GM12878 (cell line): Measurements from ENCODE around the gene CCDC78. TPM values are rescaled to one million over a fixed set of nuclear protein-coding genes. Genes with fewer than 3 reads are reported as not detected.

ENCODE experiments used
- ATAC-seq: fragments of 200-7000 bp; cut with Tn5 transposase; 3 replicates; pipeline ENCODE4 v1.9.1; 2020; ENCODE audit warnings: mild to moderate bottlenecking, moderate library complexity
- BruUV-seq: library from RNA; stranded (reverse); fragments of 400-500 nt; replicated peaks from 2 replicates; lab custom pipeline; 2021; lab: Mats Ljungman, UMichigan
- CTCF ChIA-PET: fragments of 300-600 bp; sonication (Branson Sonifier 250); formaldehyde crosslinking; extraction: SDS; loops from one replicate; lab custom pipeline; 2021; ENCODE audit warnings: inconsistent platforms; lab: Yijun Ruan, JAX
- POLR2A ChIA-PET: fragments of 350-600 bp; formaldehyde crosslinking; extraction: SDS; loops from one replicate; lab custom pipeline; 2021; ENCODE audit warnings: inconsistent platforms; lab: Charles Lee
- RAD21 ChIA-PET: fragments of 300-600 bp; sonication (Branson Sonifier 250); formaldehyde crosslinking; loops from one replicate; lab custom pipeline; 2023; ENCODE audit warnings: antibody characterized with exemption; ENCODE audit not compliant: unreplicated experiment; lab: Charles Lee
- SMC1A ChIA-PET: fragments of 300-600 bp; sonication (Branson Sonifier 250); formaldehyde crosslinking; loops from one replicate; lab custom pipeline; 2023; ENCODE audit not compliant: unreplicated experiment, uncharacterized antibody; lab: Charles Lee
- DNase-seq: peaks from one replicate; pipeline ENCODE4 v3.0.0-alpha.2; 2011; ENCODE audit warnings: low read depth, low spot score
- FAIRE-seq: peaks from 3 replicates; lab custom pipeline; 2011; peaks lifted over from hg19 to GRCh38; lab: Jason Lieb, UNC
- H2AFZ ChIP-seq: 2 replicates; pipeline ENCODE4 v1.6.0; 2011; ENCODE audit warnings: low read depth, low read length, control low read depth; ENCODE audit not compliant: control insufficient read depth
- H3K27ac ChIP-seq: 2 replicates; pipeline ENCODE4 v1.5.1; 2011; ENCODE audit warnings: control low read depth; ENCODE audit not compliant: control insufficient read depth, insufficient read depth
- H3K27me3 ChIP-seq, 2 experiments: replicated peaks in 1 of 2; 2 replicates each; pipeline versions ENCODE4 v1.6.0 to v1.6.1; 2011; ENCODE audit warnings: low read length in 1 of 2; ENCODE audit not compliant: control insufficient read depth in 2 of 2, insufficient read depth in 2 of 2
- H3K36me3 ChIP-seq, 2 experiments: 2 replicates each; pipeline ENCODE4 v1.5.1; 2011; ENCODE audit warnings: low read length in 1 of 2; ENCODE audit not compliant: control insufficient read depth in 2 of 2, insufficient read depth in 2 of 2
- H3K4me1 ChIP-seq: 2 replicates; pipeline ENCODE4 v1.6.1; 2011; ENCODE audit warnings: mild to moderate bottlenecking, low read length, moderate library complexity, mixed read lengths; ENCODE audit not compliant: control insufficient read depth, insufficient read depth
- H3K4me2 ChIP-seq: 2 replicates; pipeline ENCODE4 v1.6.0; 2011; ENCODE audit warnings: control low read depth; ENCODE audit not compliant: control insufficient read depth, insufficient read depth
- H3K4me3 ChIP-seq: fragments of 200-600 bp; sonication (generic); 2 replicates; pipeline ENCODE4 v1.5.1; 2016
- H3K79me2 ChIP-seq: 2 replicates; pipeline ENCODE4 v1.6.0; 2011; ENCODE audit warnings: low read length; ENCODE audit not compliant: control insufficient read depth, insufficient read depth
- H3K9ac ChIP-seq: 2 replicates; pipeline ENCODE4 v1.8.0; 2011; ENCODE audit warnings: low read length, control low read depth, mixed read lengths; ENCODE audit not compliant: control insufficient read depth, insufficient read depth
- H3K9me3 ChIP-seq: replicated peaks from 3 replicates; pipeline ENCODE4 v1.5.1; 2011; ENCODE audit warnings: mild to moderate bottlenecking, low read length; ENCODE audit not compliant: control insufficient read depth, insufficient read depth
- H4K20me1 ChIP-seq: 2 replicates; pipeline ENCODE4 v1.6.0; 2011; ENCODE audit not compliant: control insufficient read depth, insufficient read depth
- ETV6 ChIP-seq, 2 experiments: fragments of 450-650 bp in 1 of 2; IDR thresholded peaks in 1 of 2; conservative IDR thresholded peaks in 1 of 2; 2 replicates each; pipeline ENCODE4 v1.6.1; 2014; ENCODE audit warnings: antibody characterized with exemption in 1 of 2, borderline replicate concordance in 1 of 2, low read depth in 1 of 2, mild to moderate bottlenecking in 1 of 2, moderate library complexity in 1 of 2
- IKZF1 ChIP-seq: fragments of 450-650 bp; conservative IDR thresholded peaks from 2 replicates; pipeline ENCODE4 v1.6.1; 2017; ENCODE audit warnings: antibody characterized with exemption, mild to moderate bottlenecking
- MYB ChIP-seq: fragments of 150-350 bp; IDR thresholded peaks from 2 replicates; pipeline ENCODE4 v1.6.1; 2014; ENCODE audit warnings: mild to moderate bottlenecking, low read depth, low read length, borderline replicate concordance
- NR2C1 ChIP-seq: fragments of 450-650 bp; IDR thresholded peaks from 2 replicates; pipeline ENCODE4 v1.6.1; 2017; ENCODE audit warnings: antibody characterized with exemption, mild to moderate bottlenecking, moderate library complexity
- STAT3 ChIP-seq: IDR thresholded peaks from 2 replicates; pipeline ENCODE4 v1.6.1; 2011; ENCODE audit warnings: low read depth, low read length, improper control_type of control experiment
- ZNF217 ChIP-seq: fragments of 450-650 bp; IDR thresholded peaks from 2 replicates; pipeline ENCODE4 v1.6.1; 2017; ENCODE audit warnings: antibody characterized with exemption, mild to moderate bottlenecking
- WGBS: methylation state at CpG from one replicate; pipeline ENCODE4 v1.1.6; 2016; ENCODE audit warnings: low lambda C conversion rate; ENCODE audit not compliant: insufficient replicate concordance, insufficient coverage; ENCODE audit errors: missing lambda C conversion rate; 5-methylcytosine and 5-hydroxymethylcytosine counted together
- in situ Hi-C: fragments of 300-500 bp; cut with MboI; formaldehyde crosslinking; loops from 9 replicates; pipeline ENCODE4 v1.14.3; 2018; ENCODE audit warnings: mixed read lengths
- intact Hi-C: fragments of 100-400 bp; cut with micrococcal nuclease; formaldehyde crosslinking; loops from one replicate; pipeline ENCODE4 v1.14.2; 2022; ENCODE audit not compliant: unreplicated experiment
- polyA plus RNA-seq, 11 experiments: library from polyadenylated mRNA; depleted of rRNA in 4 of 11; unstranded in 6 of 11; stranded (reverse) in 5 of 11; fragments of >200 nt; fragmentation: Nextera tagmentation in 4 of 11; fragmentation: Illumina TruSeq in 1 of 11; extraction: Ambion mirVana in 4 of 11; extraction: Trizol in 1 of 11; gene quantifications; 1 replicate in 1 of 11; 2 replicates in 10 of 11; pipeline versions ENCODE4 v1.2.1 to v1.2.3, GENCODE V29; 2011 to 2016; ENCODE audit warnings: inconsistent platforms in 2 of 11, missing spikeins in 2 of 11, low read depth in 1 of 11
- total RNA-seq, 4 experiments: library from RNA; depleted of rRNA in 3 of 4; stranded (reverse); fragments of >200 nt in 3 of 4; fragmentation: Illumina TruSeq in 1 of 4; extraction: Trizol in 1 of 4; gene quantifications; 2 replicates each; pipeline versions ENCODE4 v1.2.1 to v1.2.3, GENCODE V29; 2013 to 2021
- TF ChIP-seq, protein P1 (sequence below): IDR thresholded peaks from 2 replicates; pipeline ENCODE4 v1.6.1; 2011; ENCODE audit warnings: borderline replicate concordance, low read depth, mild to moderate bottlenecking, moderate library complexity, mixed read lengths, low read length; ENCODE audit not compliant: insufficient read depth; ENCODE audit errors: extremely low read length
- TF ChIP-seq, protein P2 (sequence below): fragments of 450-650 bp; IDR thresholded peaks from 2 replicates; pipeline ENCODE4 v1.6.1; 2017; ENCODE audit warnings: mild to moderate bottlenecking
- TF ChIP-seq, protein P3 (sequence below): fragments of 450-650 bp; IDR thresholded peaks from 2 replicates; pipeline ENCODE4 v1.6.1; 2017; ENCODE audit warnings: mild to moderate bottlenecking, moderate library complexity
- TF ChIP-seq, protein P4 (sequence below): fragments of 450-650 bp; formaldehyde crosslinking; IDR thresholded peaks from 2 replicates; pipeline ENCODE4 v1.4.0; 2022; ENCODE audit warnings: mild to moderate bottlenecking, moderate library complexity
- TF ChIP-seq, protein P5 (sequence below): IDR thresholded peaks from 2 replicates; pipeline ENCODE4 v1.6.1; 2011; ENCODE audit warnings: mild to moderate bottlenecking, low read depth, low read length, moderate library complexity; ENCODE audit not compliant: insufficient replicate concordance

The CCDC78 gene
- total and polyA plus RNA-seq, 10 of the 15 experiments (the other 5 are each of a cell fraction or from before 2014, with no cell fraction given): 0.10 to 26.2 (median 5.4) TPM

DNA sequence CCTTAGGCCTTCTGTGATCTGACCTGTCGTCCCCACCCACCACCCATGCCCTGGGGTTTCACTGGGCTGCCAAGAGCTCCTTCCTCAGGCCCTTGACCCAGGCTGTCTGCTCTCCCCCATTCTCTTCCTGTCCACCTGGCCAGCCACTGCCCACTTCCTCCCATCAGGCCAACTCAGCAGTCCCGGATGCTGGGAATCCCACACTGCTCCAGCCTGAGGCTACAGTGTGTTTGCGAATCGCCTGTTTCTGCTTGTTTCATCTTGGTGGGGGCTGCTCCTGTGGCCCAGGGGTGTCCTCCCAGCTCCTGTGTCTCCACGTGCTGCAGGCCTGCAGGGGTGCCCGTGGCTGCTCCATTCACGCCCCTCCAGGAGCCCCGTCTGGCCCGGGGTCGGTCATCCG, 12.2 kb downstream of the CCDC78 start:
- ChIA-PET SMC1A (interaction anchor here (1.0 kb wide), 1 partner anchor 23 kb away, joined by 3 read pairs; no protein-coding TSS in a partner anchor), POLR2A (no interaction called here), RAD21 (no interaction called here), CTCF (interaction anchor here (0.6 to 2.2 kb wide), 4 partner anchors 23 to 98 kb away, joined by 3 to 9 read pairs (median 4); no protein-coding TSS in a partner anchor)
- FAIRE-seq (no peak), ATAC-seq (no peak), DNase-seq (no peak)
- Histone ChIP-seq H3K27me3 (no peaks in the 10 kb centered on the region), H3K9me3 (no peaks in the 10 kb centered on the region), H3K4me3 (no peak overlapping the region), H3K27ac (no peak overlapping the region), H3K4me1 (peaks cover 1% of the 10 kb centered on the region), H3K9ac (no peak overlapping the region), H3K4me2 (no peak overlapping the region), H3K36me3 (no peaks in the 10 kb centered on the region), H2AFZ (no peak overlapping the region), H3K79me2 (no peaks in the 10 kb centered on the region), H4K20me1 (0 out of 2 replicates have a peak, but pooled peaks cover 2% of the 10 kb centered on the region)
- intact Hi-C loops: no loop called here
- WGBS: 48% methylated on average over 11 of the region's 11 CpGs
- in situ Hi-C loops: loop anchor here (5.0 kb wide), 1 partner anchor 73 kb away; the partner anchor contains the start of genes CHTF18 and RPUSD1
- no TSS peak for BruUV-seq
- no peak for TF ChIP-seq STAT3
- TF ChIP-seq, protein P1, sequence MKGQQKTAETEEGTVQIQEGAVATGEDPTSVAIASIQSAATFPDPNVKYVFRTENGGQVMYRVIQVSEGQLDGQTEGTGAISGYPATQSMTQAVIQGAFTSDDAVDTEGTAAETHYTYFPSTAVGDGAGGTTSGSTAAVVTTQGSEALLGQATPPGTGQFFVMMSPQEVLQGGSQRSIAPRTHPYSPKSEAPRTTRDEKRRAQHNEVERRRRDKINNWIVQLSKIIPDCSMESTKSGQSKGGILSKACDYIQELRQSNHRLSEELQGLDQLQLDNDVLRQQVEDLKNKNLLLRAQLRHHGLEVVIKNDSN: no peak
- no peak for TF ChIP-seq ZNF217
- TF ChIP-seq MYB: no peak
- no peak for TF ChIP-seq IKZF1
- TF ChIP-seq, protein P2, sequence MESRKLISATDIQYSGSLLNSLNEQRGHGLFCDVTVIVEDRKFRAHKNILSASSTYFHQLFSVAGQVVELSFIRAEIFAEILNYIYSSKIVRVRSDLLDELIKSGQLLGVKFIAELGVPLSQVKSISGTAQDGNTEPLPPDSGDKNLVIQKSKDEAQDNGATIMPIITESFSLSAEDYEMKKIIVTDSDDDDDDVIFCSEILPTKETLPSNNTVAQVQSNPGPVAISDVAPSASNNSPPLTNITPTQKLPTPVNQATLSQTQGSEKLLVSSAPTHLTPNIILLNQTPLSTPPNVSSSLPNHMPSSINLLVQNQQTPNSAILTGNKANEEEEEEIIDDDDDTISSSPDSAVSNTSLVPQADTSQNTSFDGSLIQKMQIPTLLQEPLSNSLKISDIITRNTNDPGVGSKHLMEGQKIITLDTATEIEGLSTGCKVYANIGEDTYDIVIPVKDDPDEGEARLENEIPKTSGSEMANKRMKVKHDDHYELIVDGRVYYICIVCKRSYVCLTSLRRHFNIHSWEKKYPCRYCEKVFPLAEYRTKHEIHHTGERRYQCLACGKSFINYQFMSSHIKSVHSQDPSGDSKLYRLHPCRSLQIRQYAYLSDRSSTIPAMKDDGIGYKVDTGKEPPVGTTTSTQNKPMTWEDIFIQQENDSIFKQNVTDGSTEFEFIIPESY: no peak
- TF ChIP-seq NR2C1: no peak
- TF ChIP-seq, protein P3, sequence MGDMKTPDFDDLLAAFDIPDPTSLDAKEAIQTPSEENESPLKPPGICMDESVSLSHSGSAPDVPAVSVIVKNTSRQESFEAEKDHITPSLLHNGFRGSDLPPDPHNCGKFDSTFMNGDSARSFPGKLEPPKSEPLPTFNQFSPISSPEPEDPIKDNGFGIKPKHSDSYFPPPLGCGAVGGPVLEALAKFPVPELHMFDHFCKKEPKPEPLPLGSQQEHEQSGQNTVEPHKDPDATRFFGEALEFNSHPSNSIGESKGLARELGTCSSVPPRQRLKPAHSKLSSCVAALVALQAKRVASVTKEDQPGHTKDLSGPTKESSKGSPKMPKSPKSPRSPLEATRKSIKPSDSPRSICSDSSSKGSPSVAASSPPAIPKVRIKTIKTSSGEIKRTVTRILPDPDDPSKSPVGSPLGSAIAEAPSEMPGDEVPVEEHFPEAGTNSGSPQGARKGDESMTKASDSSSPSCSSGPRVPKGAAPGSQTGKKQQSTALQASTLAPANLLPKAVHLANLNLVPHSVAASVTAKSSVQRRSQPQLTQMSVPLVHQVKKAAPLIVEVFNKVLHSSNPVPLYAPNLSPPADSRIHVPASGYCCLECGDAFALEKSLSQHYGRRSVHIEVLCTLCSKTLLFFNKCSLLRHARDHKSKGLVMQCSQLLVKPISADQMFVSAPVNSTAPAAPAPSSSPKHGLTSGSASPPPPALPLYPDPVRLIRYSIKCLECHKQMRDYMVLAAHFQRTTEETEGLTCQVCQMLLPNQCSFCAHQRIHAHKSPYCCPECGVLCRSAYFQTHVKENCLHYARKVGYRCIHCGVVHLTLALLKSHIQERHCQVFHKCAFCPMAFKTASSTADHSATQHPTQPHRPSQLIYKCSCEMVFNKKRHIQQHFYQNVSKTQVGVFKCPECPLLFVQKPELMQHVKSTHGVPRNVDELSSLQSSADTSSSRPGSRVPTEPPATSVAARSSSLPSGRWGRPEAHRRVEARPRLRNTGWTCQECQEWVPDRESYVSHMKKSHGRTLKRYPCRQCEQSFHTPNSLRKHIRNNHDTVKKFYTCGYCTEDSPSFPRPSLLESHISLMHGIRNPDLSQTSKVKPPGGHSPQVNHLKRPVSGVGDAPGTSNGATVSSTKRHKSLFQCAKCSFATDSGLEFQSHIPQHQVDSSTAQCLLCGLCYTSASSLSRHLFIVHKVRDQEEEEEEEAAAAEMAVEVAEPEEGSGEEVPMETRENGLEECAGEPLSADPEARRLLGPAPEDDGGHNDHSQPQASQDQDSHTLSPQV: no peak
- TF ChIP-seq, protein P4, sequence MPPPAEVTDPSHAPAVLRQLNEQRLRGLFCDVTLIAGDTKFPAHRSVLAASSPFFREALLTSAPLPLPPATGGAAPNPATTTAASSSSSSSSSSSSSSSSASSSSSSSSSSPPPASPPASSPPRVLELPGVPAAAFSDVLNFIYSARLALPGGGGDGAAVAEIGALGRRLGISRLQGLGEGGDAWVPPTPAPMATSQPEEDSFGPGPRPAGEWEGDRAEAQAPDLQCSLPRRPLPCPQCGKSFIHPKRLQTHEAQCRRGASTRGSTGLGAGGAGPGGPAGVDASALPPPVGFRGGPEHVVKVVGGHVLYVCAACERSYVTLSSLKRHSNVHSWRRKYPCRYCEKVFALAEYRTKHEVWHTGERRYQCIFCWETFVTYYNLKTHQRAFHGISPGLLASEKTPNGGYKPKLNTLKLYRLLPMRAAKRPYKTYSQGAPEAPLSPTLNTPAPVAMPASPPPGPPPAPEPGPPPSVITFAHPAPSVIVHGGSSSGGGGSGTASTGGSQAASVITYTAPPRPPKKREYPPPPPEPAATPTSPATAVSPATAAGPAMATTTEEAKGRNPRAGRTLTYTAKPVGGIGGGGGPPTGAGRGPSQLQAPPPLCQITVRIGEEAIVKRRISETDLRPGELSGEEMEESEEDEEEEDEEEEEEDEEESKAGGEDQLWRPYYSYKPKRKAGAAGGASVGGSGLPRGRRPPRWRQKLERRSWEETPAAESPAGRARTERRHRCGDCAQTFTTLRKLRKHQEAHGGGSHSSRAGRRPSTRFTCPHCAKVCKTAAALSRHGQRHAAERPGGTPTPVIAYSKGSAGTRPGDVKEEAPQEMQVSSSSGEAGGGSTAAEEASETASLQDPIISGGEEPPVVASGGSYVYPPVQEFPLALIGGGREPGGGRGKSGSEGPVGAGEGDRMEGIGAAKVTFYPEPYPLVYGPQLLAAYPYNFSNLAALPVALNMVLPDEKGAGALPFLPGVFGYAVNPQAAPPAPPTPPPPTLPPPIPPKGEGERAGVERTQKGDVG: no peak
- TF ChIP-seq ETV6 (conservative IDR thresholded peaks at IDR 0.05 in 1 of 2, IDR thresholded peaks at IDR 0.05 in 1 of 2; ENCODE audit: borderline replicate concordance in 1 of 2, low read depth in 1 of 2): no peak
- TF ChIP-seq, protein P5, sequence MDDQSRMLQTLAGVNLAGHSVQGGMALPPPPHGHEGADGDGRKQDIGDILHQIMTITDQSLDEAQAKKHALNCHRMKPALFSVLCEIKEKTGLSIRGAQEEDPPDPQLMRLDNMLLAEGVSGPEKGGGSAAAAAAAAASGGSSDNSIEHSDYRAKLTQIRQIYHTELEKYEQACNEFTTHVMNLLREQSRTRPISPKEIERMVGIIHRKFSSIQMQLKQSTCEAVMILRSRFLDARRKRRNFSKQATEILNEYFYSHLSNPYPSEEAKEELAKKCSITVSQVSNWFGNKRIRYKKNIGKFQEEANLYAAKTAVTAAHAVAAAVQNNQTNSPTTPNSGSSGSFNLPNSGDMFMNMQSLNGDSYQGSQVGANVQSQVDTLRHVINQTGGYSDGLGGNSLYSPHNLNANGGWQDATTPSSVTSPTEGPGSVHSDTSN: no peak
